PFSK-1 (cell line): ENCODE results near the gene DOCK8.

ENCODE experiments used
- FOXP2 ChIP-seq: optimal IDR thresholded peaks from 2 replicates; pipeline ENCODE3; 2011; ENCODE audit warnings: borderline replicate concordance, control low read depth, inconsistent platforms; ENCODE audit not compliant: insufficient read depth; ENCODE audit errors: extremely low read length, extremely low read depth
- POLR2AphosphoS5 ChIP-seq: IDR thresholded peaks from 2 replicates; pipeline ENCODE4 v1.6.1; 2012; ENCODE audit warnings: low read depth, mild to moderate bottlenecking, control low read depth, low read length, moderate library complexity
- SIN3A ChIP-seq: IDR thresholded peaks from 2 replicates; pipeline ENCODE4 v1.6.1; 2012; ENCODE audit warnings: mild to moderate bottlenecking, low read length, moderate library complexity, borderline replicate concordance; ENCODE audit not compliant: insufficient read depth
- TAF1 ChIP-seq: IDR thresholded peaks from 2 replicates; pipeline ENCODE4 v1.6.1; 2012; ENCODE audit warnings: low read length, control low read depth, borderline replicate concordance; ENCODE audit not compliant: insufficient read depth
- TF ChIP-seq, protein P1 (sequence below), 2 experiments: IDR thresholded peaks; 2 replicates each; pipeline versions ENCODE4 v1.6.1 to v1.8.0; 2011 to 2012; ENCODE audit warnings: low read depth in 2 of 2, low read length in 2 of 2, control low read depth in 1 of 2, inconsistent platforms in 1 of 2, mild to moderate bottlenecking in 1 of 2, moderate library complexity in 1 of 2; ENCODE audit not compliant: insufficient read depth in 1 of 2

The DOCK8 gene

DNA sequence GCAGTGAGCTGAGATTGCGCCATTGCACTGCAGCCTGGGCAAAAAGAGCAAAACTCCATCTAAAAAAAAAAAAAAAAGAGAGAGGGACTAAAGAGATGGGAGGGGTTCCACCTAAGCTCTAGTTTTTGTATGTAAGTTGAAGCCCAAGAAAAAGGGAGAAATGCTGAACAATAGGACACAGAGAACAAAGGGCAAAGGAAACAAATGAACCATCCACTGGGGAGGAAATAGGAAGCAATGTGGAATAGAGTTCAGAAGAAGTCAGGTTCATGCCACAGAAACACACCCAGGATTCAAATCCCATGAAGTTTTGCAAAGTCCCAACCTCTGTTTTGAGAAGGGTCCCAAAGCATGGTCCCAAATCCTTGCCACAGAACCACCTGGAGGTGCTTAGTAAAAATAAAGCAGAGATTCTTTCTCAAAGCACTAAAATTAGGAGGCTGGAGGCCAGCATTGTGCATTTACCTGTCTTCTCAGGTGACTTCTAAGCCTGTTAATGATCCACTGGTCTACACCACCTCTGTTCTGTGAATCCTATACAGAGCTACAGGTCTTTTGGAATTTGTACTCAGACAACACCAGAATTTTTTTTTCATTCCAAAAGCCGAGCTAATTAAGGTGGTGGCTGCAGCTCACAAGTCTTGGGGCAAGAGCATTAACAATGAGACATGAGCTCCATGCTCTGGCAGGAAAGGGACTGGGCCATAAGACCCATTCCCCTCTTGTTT is 177.6 kb downstream of the DOCK8 start:
- TF ChIP-seq, protein P1, sequence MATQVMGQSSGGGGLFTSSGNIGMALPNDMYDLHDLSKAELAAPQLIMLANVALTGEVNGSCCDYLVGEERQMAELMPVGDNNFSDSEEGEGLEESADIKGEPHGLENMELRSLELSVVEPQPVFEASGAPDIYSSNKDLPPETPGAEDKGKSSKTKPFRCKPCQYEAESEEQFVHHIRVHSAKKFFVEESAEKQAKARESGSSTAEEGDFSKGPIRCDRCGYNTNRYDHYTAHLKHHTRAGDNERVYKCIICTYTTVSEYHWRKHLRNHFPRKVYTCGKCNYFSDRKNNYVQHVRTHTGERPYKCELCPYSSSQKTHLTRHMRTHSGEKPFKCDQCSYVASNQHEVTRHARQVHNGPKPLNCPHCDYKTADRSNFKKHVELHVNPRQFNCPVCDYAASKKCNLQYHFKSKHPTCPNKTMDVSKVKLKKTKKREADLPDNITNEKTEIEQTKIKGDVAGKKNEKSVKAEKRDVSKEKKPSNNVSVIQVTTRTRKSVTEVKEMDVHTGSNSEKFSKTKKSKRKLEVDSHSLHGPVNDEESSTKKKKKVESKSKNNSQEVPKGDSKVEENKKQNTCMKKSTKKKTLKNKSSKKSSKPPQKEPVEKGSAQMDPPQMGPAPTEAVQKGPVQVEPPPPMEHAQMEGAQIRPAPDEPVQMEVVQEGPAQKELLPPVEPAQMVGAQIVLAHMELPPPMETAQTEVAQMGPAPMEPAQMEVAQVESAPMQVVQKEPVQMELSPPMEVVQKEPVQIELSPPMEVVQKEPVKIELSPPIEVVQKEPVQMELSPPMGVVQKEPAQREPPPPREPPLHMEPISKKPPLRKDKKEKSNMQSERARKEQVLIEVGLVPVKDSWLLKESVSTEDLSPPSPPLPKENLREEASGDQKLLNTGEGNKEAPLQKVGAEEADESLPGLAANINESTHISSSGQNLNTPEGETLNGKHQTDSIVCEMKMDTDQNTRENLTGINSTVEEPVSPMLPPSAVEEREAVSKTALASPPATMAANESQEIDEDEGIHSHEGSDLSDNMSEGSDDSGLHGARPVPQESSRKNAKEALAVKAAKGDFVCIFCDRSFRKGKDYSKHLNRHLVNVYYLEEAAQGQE (IDR thresholded peaks at IDR 0.05; ENCODE audit: insufficient read depth in 1 of 2, low read depth in 2 of 2, low read length in 2 of 2), result no peak
- TF ChIP-seq FOXP2 (no peak), POLR2AphosphoS5 (no peak), TAF1 (no peak), SIN3A (no peak)

DNA sequence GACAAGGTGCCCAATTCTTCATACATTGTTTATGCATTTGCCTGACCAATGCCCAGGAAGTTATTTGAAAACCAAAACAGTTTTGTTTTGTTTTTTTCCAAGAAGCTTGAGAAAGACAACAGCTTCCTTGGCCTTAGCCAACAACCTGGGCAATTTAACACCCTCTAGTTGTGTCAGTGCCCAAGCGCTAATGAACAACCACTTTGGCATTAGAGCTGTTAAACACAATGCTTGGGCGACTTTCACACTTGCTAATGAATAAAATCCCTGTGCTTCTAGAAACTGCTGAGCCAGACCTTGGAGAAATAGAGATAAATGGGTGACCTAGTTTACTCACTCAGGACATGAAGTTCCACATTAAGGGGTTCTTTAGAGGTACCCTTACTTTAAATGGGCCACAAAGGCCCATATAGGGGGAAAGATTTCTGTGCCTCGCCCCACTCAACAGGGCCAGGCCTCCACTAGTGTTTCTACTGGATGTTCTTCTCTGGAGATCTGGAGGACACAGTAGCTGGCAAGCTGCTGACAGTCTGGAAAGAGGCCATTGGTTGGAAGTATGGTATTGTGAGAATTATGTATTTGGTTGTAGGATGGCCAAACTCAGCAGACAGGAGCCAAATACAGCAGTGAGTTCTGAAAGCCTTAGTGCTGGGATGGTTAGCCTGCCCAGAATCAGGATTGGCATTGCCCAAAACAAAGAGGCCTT is 179.8 kb downstream of the DOCK8 start:
- no peak for TF ChIP-seq SIN3A
- no peak for TF ChIP-seq POLR2AphosphoS5
- TF ChIP-seq TAF1, result no peak
- TF ChIP-seq, protein P1 (IDR thresholded peaks at IDR 0.05; ENCODE audit: insufficient read depth in 1 of 2, low read depth in 2 of 2, low read length in 2 of 2), result no peak
- TF ChIP-seq FOXP2, result no peak

DNA sequence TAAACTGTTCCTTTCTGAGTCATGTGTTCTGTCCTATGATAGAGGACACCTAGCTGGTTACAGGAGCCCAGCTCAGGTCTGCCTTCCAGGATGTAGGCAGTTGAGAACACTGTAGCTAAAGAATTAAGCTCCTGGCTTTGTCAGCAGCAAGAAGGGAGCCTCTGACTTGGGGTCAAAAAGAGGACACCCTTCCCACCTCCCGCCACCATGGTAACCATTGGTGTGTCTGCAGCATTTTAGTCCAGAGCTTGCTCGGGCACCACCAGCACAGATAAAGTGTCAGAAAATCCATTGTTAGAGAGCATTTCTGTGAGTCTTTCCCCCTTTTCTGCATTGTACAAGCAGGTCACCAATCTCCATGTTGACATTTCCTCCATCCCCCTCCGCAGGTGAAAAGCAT is 181.7 kb downstream of the DOCK8 start:
- no peak for TF ChIP-seq FOXP2
- no peak for TF ChIP-seq POLR2AphosphoS5
- no peak for TF ChIP-seq SIN3A
- no peak for TF ChIP-seq TAF1
- TF ChIP-seq, protein P1 (IDR thresholded peaks at IDR 0.05; ENCODE audit: insufficient read depth in 1 of 2, low read depth in 2 of 2, low read length in 2 of 2), result no peak

DNA sequence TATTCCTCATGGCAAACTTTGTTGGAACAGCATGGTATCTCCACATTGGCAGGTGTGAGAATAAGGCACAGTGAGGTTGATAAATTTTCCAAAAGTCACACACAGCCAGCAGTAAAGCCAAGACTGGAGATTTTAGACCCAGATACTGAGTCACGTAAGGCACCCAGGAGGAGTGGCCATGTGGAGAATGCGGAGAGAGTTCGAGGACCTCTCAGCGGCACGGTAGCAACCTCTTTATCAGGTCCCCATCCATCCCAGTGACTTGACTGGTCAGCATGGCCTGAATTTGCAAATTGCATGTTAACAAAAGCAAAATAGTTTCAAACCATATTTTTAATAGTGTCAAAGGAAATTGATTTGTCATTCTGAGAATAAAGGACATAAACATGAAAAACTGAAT is 183.4 kb downstream of the DOCK8 start:
- no peak for TF ChIP-seq FOXP2
- no peak for TF ChIP-seq POLR2AphosphoS5
- no peak for TF ChIP-seq TAF1
- TF ChIP-seq, protein P1 (IDR thresholded peaks at IDR 0.05; ENCODE audit: insufficient read depth in 1 of 2, low read depth in 2 of 2, low read length in 2 of 2), result no peak
- no peak for TF ChIP-seq SIN3A

DNA sequence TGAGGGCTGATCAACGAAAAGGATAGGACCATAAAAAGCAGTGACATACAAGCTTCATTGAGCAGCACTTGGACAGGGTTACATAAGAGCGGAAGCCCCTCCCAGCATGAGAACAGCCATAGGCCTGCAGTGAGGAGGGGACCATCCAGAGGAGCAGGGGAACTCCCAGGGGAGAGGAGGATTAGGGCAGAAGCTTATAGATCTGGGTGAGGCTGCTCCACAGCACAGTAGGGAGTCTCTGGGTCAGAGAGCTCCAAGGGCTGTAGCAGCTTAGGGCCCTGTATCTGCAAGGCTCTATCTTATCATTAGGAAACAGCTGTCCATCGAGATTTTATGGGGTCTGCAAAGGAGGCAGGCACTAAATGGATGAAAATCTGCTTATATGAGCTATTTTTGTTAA is 186.6 kb downstream of the DOCK8 start:
- no peak for TF ChIP-seq FOXP2
- TF ChIP-seq, protein P1 (IDR thresholded peaks at IDR 0.05; ENCODE audit: insufficient read depth in 1 of 2, low read depth in 2 of 2, low read length in 2 of 2), result no peak
